Sigmoid colon (tissue), 4 donors: Measurements from ENCODE around the gene TAF5L.

Experiments
- CTCF ChIP-seq, 4 experiments: fragments of 450-650 bp in 3 of 4; fragments of 200-600 bp in 1 of 4; IDR thresholded peaks; one replicate each; pipeline ENCODE4 v1.5.1; 2016 to 2019; ENCODE audit warnings: antibody characterized with exemption in 4 of 4, mild to moderate bottlenecking in 3 of 4, moderate library complexity in 2 of 4
- EP300 ChIP-seq, 4 donors: sonication (generic); formaldehyde crosslinking; IDR thresholded peaks; one replicate each; pipeline ENCODE4 v1.6.1; 2017; ENCODE audit warnings: antibody characterized with exemption in 4 of 4
- POLR2A ChIP-seq, 2 donors: fragments of 450-650 bp; IDR thresholded peaks; one replicate each; pipeline ENCODE4 v1.6.1; 2016; ENCODE audit warnings: antibody characterized with exemption in 2 of 2, mild to moderate bottlenecking in 2 of 2, moderate library complexity in 2 of 2
- POLR2AphosphoS5 ChIP-seq, 4 donors: sonication (generic); formaldehyde crosslinking; IDR thresholded peaks; one replicate each; pipeline ENCODE4 v1.6.1; 2017; ENCODE audit warnings: antibody characterized with exemption in 4 of 4

- no peak for TF ChIP-seq EP300 (IDR thresholded peaks at IDR 0.05)
- TF ChIP-seq POLR2A (IDR thresholded peaks at IDR 0.05): no peak
- no peak for TF ChIP-seq CTCF (IDR thresholded peaks at IDR 0.05)
- no peak for TF ChIP-seq POLR2AphosphoS5 (IDR thresholded peaks at IDR 0.05)
These were observed 5.2 kb upstream of the TAF5L start for GRCh38 chr1:229631148-229631547.
